ENCODE results near the gene NFE2L3.

Gene NFE2L3

GRCh38 chr7:26135551-26135950 lies 16.4 kb upstream of the NFE2L3 start:
- FAIRE-seq, result no peak
- TF ChIP-seq, protein P1, sequence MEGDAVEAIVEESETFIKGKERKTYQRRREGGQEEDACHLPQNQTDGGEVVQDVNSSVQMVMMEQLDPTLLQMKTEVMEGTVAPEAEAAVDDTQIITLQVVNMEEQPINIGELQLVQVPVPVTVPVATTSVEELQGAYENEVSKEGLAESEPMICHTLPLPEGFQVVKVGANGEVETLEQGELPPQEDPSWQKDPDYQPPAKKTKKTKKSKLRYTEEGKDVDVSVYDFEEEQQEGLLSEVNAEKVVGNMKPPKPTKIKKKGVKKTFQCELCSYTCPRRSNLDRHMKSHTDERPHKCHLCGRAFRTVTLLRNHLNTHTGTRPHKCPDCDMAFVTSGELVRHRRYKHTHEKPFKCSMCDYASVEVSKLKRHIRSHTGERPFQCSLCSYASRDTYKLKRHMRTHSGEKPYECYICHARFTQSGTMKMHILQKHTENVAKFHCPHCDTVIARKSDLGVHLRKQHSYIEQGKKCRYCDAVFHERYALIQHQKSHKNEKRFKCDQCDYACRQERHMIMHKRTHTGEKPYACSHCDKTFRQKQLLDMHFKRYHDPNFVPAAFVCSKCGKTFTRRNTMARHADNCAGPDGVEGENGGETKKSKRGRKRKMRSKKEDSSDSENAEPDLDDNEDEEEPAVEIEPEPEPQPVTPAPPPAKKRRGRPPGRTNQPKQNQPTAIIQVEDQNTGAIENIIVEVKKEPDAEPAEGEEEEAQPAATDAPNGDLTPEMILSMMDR (IDR thresholded peaks at IDR 0.05; ENCODE audit: insufficient read depth, missing control alignments), result no peak
- DNase-seq (ENCODE audit: insufficient read length, low spot score), result no peak

DNA sequence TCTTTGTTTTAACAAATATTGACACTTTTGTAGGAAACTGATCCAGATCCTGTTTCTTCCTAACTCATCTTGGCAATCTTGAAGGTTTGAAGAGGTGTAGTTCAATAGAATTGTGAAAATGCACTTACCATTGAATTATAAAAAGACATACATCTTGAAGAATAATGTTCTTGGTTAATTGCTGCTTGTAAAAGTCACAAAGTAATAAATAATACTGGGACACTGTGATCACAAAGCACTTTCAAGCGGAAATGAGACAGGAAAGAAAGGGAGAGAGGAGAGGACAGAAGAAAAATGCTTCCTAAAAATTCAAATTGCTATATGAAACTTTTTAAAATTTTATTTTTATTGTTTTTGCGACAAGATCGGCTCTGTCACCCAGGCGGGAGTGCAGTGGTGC lies 15.2 kb upstream of the NFE2L3 start:
- TF ChIP-seq, protein P1 (IDR thresholded peaks at IDR 0.05; ENCODE audit: insufficient read depth, missing control alignments), result no peak
- FAIRE-seq (no peak), DNase-seq (ENCODE audit: insufficient read length, low spot score) (no peak)

DNA sequence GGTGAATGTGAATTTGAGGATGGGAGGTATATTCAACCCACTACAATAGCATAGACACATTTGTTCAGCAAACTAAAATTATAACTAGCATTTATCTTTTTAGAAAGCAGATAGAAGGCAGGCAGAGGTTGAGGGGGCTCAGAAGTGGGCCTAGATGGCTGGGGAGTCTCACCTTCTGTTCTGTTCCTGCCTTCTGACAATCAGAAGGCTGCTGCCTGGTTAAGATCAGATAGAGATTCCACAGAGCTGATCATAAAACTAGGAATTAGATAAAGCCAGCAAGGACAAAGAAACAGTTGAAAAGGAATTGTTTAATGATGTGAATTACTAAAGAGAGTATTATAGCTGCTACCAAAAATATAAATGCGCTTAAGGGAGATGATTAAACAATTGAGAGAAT lies 11.6 kb upstream of the NFE2L3 start:
- TF ChIP-seq, protein P1 (IDR thresholded peaks at IDR 0.05; ENCODE audit: insufficient read depth, missing control alignments), result no peak
- DNase-seq (ENCODE audit: insufficient read length, low spot score) (no peak), FAIRE-seq (no peak)

DNA sequence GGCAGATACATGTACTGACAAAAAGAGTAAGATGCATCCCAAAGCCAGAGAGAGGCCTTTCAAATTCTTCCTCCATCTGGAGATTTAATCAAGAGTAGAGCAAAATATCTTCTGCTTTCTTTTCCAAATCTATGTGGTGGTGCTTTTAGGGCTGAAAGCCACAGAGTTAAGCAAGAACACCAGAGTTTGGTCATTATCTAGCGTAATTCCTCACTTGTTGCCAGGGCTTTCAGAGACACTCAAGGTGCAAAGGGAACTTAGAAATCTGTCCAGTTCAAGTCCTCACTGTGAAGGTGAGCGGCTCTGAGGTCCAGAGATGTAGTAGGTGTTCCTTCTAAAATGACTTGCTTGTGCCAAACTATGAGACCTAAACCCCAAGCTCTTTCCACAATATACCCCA lies 10.9 kb upstream of the NFE2L3 start:
- FAIRE-seq (no peak), DNase-seq (ENCODE audit: insufficient read length, low spot score) (no peak)
- TF ChIP-seq, protein P1 (IDR thresholded peaks at IDR 0.05; ENCODE audit: insufficient read depth, missing control alignments), result no peak

- FAIRE-seq, result no peak
- TF ChIP-seq, protein P1 (IDR thresholded peaks at IDR 0.05; ENCODE audit: insufficient read depth, missing control alignments), result no peak
- no peak for DNase-seq (ENCODE audit: insufficient read length, low spot score)
Observed at GRCh38 chr7:26143298-26144048, 8.5 kb upstream of the NFE2L3 start.

DNA sequence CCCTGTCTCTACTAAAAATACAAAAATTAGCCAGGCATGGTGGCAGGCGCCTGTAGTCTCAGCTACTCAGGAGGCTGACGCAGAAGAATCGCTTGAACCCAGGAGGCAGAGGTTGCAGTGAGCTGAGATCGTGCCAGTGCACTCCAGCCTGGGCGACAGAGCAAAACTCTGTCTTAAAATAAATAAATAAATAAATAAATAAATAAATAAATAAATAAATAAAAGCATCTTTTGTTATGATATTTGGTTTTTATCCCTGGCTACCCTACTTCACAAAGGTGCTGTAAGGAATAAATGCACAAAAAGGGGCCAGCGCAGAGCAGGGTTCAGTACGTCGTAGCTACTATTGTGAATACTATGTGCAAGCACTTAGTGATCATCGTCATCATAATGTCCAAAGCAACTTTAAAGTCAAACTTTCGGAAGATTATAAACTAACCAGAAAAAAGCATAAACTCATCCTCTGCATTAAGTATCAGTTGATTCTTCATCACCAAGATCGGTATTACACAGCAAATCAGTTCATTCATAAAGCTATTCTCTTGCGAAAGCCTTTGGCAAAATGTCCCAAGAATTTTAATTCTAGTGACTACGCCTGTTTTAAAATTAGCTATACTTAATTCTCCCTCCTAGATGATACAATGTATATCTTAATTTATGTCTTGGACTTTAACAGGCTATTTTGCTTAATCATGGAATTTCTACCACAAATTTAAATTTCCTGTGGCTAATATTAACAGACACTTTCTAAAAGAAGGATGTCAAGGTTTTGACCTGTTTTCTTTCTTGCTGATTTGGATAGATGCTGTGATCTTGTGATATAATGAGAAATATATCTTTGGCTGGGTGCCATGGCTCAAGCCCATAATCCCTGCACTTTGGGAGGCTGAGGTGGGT lies 7.6 kb upstream of the NFE2L3 start:
- TF ChIP-seq, protein P1 (IDR thresholded peaks at IDR 0.05; ENCODE audit: insufficient read depth, missing control alignments), result no peak
- DNase-seq (ENCODE audit: insufficient read length, low spot score) (no peak), FAIRE-seq (no peak)
